ENCODE results near the gene ADCY10. TPM values are rescaled to one million over a fixed set of nuclear protein-coding genes. Genes with fewer than 3 reads are reported as not detected.

The ADCY10 gene
- total and polyA plus RNA-seq, 9 of the 15 experiments (the other 6 are each of a cell fraction or from before 2014, with no cell fraction given) = 0.08 to 0.86 (median 0.22) TPM

DNA sequence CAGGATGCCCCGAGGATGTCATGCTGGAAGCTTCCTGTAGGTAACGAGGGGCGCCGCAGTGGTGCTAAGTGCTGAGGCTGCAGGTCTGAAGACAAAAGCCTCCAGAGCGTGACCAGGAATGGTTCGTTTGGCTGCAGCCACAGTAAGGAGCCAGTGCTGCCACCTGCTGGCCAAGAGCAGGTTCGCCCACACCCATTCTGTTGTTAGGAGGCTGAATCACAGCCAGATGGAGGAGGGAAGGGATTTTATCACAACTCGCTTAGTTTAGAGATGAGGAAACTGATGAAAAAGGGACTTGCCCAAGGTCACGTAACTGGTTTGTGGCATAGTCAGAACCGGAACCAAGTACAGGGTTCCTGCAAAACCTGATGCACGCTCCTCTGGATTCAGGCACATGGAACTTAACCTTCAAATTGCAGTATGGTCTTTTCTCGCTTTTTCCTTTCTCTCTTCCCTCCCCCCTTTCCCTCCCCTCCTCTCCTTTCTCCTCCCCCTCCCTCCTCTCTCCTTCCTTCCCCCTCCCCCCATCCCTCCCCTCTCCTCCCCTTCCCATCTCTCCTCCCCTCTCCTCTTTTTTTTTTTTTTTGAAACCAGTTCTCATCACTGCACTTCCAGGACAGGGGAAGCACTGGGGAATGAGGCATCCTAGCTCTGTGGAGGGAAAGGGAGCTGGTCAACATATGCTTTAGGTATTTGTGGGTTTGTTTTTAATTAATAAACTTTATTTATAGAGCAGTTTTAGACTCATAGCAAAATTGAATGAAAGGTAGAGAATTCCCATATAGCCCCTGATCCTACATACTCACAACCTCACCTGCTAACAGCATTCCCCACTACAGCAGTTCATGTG, 110.4 kb downstream of the ADCY10 start (continued):
- TF ChIP-seq ARID3A (IDR thresholded peaks at IDR 0.05; ENCODE audit: borderline replicate concordance, low read depth, low read length) = no peak
- TF ChIP-seq THRA (IDR thresholded peaks at IDR 0.05) = no peak
- TF ChIP-seq CBX8 (IDR thresholded peaks at IDR 0.05; ENCODE audit: borderline replicate concordance, extremely low read depth, low read depth, low read length, poor library complexity, severe bottlenecking) = no peak
- TF ChIP-seq EZH2 (IDR thresholded peaks at IDR 0.05; ENCODE audit: borderline replicate concordance, low read depth, low read length) = no peak
- TF ChIP-seq ZNF764 (CRISPR knock-in tag; IDR thresholded peaks at IDR 0.05; ENCODE audit: low read depth) = no peak
- TF ChIP-seq, protein P1, sequence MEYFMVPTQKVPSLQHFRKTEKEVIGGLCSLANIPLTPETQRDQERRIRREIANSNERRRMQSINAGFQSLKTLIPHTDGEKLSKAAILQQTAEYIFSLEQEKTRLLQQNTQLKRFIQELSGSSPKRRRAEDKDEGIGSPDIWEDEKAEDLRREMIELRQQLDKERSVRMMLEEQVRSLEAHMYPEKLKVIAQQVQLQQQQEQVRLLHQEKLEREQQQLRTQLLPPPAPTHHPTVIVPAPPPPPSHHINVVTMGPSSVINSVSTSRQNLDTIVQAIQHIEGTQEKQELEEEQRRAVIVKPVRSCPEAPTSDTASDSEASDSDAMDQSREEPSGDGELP (CRISPR knock-in tag; IDR thresholded peaks at IDR 0.05; ENCODE audit: borderline replicate concordance) = peak; percentile 81; the same call in 1 of the 2 replicates
- no peak for TF ChIP-seq ZBTB1 (CRISPR knock-in tag; IDR thresholded peaks at IDR 0.05; ENCODE audit: borderline replicate concordance, low read depth)
- TF ChIP-seq, protein P2, sequence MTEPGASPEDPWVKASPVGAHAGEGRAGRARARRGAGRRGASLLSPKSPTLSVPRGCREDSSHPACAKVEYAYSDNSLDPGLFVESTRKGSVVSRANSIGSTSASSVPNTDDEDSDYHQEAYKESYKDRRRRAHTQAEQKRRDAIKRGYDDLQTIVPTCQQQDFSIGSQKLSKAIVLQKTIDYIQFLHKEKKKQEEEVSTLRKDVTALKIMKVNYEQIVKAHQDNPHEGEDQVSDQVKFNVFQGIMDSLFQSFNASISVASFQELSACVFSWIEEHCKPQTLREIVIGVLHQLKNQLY (CRISPR knock-in tag; conservative IDR thresholded peaks at IDR 0.05) = no peak
- no peak for TF ChIP-seq ZKSCAN3 (CRISPR knock-in tag; IDR thresholded peaks at IDR 0.05)
- no peak; the same call in none of the 2 replicates for TF ChIP-seq HDAC2 (IDR thresholded peaks at IDR 0.05)
- TF ChIP-seq ID3 (CRISPR knock-in tag; IDR thresholded peaks at IDR 0.05) = no peak
- TF ChIP-seq ID3 (tag; IDR thresholded peaks at IDR 0.05) = 0 out of 2 replicates have a peak, but pooled peaks have one; percentile 34
- no peak for TF ChIP-seq ARID4B (CRISPR knock-in tag; IDR thresholded peaks at IDR 0.05)
- TF ChIP-seq SP1 (CRISPR knock-in tag; IDR thresholded peaks at IDR 0.05) = peak; percentile 62
- no peak for TF ChIP-seq ZFP1 (CRISPR knock-in tag; IDR thresholded peaks at IDR 0.05)
- 0 out of 2 replicates have a peak, but pooled peaks have one; percentile 13 for TF ChIP-seq ETV5 (CRISPR knock-in tag; IDR thresholded peaks at IDR 0.05; ENCODE audit: low read depth)
